Glutamatergic neuron (in vitro differentiated cells): ENCODE results near the gene RNF150. TPM values are rescaled to one million over a fixed set of nuclear protein-coding genes. Genes with fewer than 3 reads are reported as not detected.

ENCODE experiments used
- DNase-seq: peaks from one replicate; pipeline ENCODE4 v3.0.0; 2022
- H3K27ac Mint-ChIP-seq: one replicate; pipeline ENCODE4 v1.8.0; 2020; ENCODE audit warnings: mild to moderate bottlenecking, mixed read lengths, inconsistent platforms; ENCODE audit not compliant: unreplicated experiment
- H3K27me3 Mint-ChIP-seq: one replicate; pipeline ENCODE4 v1.8.0; 2020; ENCODE audit warnings: mild to moderate bottlenecking, moderate library complexity, mixed read lengths, inconsistent platforms; ENCODE audit not compliant: unreplicated experiment
- H3K36me3 Mint-ChIP-seq: one replicate; pipeline ENCODE4 v1.8.0; 2020; ENCODE audit warnings: mild to moderate bottlenecking, mixed read lengths, inconsistent platforms; ENCODE audit not compliant: unreplicated experiment
- H3K4me1 Mint-ChIP-seq: one replicate; pipeline ENCODE4 v1.8.0; 2020; ENCODE audit warnings: mild to moderate bottlenecking, low read depth, mixed read lengths, inconsistent platforms; ENCODE audit not compliant: unreplicated experiment
- H3K4me3 Mint-ChIP-seq: one replicate; pipeline ENCODE4 v1.8.0; 2020; ENCODE audit warnings: mild to moderate bottlenecking, mixed read lengths, inconsistent platforms; ENCODE audit not compliant: unreplicated experiment
- H3K9me3 Mint-ChIP-seq: one replicate; pipeline ENCODE4 v1.8.0; 2020; ENCODE audit warnings: mild to moderate bottlenecking, moderate library complexity, mixed read lengths, inconsistent platforms; ENCODE audit not compliant: unreplicated experiment
- total RNA-seq: library from RNA; stranded (reverse); fragmentation: NEBNext Ultra II Directional; extraction: Animal tissue kit (Norgen Biotek cat#: 25700); gene quantifications from one replicate; pipeline ENCODE4 v1.2.1, GENCODE V29; 2021; ENCODE audit not compliant: unreplicated experiment
- TF ChIP-seq, protein P1 (sequence below): fragments of 200-600 bp; sonication (generic); IDR thresholded peaks from one replicate; pipeline ENCODE4 v1.5.0; 2021; ENCODE audit not compliant: partially characterized antibody, unreplicated experiment

Gene RNF150
- total RNA-seq, 1 donor from 2014 or later = 23.3 TPM

DNA sequence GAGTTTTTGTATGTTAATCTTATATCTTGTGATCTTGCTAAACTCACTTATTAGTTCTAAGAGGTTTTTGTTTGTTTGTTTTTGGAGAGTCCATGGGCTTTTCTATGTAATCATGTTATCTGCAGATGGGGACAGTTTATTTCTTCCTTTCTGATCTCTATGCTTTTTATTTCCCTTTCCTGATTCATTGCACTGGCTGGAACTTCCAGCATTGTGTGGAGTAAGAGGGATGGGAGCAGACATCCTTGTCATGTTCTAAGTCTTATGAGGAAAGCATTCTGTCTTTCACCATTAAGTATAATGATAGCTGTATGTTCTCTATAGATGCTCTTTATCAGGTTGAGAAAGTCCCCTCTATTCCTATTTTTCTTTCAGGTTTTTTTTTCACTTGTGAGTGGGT, 286.5 kb downstream of the RNF150 start:
- Mint-ChIP-seq H3K36me3 (no peaks in the 10 kb centered on the region), H3K4me3 (no peak overlapping the region), H3K9me3 (no peaks in the 10 kb centered on the region), H3K4me1 (no peaks in the 10 kb centered on the region), H3K27me3 (no peaks in the 10 kb centered on the region), H3K27ac (no peak overlapping the region)
- TF ChIP-seq, protein P1, sequence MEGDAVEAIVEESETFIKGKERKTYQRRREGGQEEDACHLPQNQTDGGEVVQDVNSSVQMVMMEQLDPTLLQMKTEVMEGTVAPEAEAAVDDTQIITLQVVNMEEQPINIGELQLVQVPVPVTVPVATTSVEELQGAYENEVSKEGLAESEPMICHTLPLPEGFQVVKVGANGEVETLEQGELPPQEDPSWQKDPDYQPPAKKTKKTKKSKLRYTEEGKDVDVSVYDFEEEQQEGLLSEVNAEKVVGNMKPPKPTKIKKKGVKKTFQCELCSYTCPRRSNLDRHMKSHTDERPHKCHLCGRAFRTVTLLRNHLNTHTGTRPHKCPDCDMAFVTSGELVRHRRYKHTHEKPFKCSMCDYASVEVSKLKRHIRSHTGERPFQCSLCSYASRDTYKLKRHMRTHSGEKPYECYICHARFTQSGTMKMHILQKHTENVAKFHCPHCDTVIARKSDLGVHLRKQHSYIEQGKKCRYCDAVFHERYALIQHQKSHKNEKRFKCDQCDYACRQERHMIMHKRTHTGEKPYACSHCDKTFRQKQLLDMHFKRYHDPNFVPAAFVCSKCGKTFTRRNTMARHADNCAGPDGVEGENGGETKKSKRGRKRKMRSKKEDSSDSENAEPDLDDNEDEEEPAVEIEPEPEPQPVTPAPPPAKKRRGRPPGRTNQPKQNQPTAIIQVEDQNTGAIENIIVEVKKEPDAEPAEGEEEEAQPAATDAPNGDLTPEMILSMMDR = no peak
- no peak for DNase-seq

DNA sequence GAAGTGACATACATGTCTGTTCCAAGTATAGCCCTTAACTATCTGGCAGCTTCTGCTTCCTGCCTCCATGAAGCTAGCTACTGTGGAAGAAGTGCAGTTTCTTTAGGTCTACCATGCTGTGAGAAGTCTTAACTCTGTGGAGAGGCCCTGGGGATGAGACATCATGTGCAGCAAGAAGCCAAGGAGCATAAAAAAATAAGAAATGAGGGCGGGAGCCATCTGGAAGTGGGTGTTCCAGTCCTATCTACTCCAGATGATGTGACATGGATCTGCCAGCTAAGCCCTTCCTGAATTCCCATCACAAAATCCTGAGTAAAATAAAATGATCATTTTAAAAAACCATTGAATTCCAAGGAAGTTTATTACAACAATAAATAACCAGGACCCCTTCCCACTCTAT, 289.2 kb downstream of the RNF150 start:
- H3K9me3 Mint-ChIP-seq = no peaks in the 10 kb centered on the region
- DNase-seq = no peak
- no peaks in the 10 kb centered on the region for H3K36me3 Mint-ChIP-seq
- H3K4me1 Mint-ChIP-seq = no peaks in the 10 kb centered on the region
- H3K4me3 Mint-ChIP-seq = no peak overlapping the region
- H3K27me3 Mint-ChIP-seq = no peaks in the 10 kb centered on the region
- TF ChIP-seq, protein P1 = no peak
- no peak overlapping the region for H3K27ac Mint-ChIP-seq

DNA sequence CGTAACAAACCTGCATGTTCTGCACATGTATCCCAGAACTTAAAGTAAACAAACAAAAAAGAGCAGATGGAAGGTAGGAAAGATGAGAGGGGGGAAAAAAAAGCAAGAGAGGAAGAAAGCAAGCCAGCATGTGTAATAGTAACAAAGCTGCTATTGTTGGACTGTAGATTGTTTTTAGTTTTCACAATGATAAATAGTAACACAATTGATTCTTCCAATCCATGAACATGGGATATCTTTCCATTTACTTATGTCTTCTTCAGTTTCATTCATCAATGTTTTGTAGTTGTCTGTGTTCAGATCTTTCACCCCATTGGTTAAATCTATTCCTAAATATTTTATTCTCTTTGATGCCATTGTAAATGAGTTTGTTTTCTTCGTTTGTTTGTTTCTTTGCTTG, 292.1 kb downstream of the RNF150 start:
- Mint-ChIP-seq H3K36me3 (no peaks in the 10 kb centered on the region), H3K4me3 (no peak overlapping the region), H3K4me1 (no peaks in the 10 kb centered on the region), H3K27ac (no peak overlapping the region), H3K9me3 (no peaks in the 10 kb centered on the region), H3K27me3 (no peaks in the 10 kb centered on the region)
- no peak for DNase-seq
- TF ChIP-seq, protein P1 = no peak

DNA sequence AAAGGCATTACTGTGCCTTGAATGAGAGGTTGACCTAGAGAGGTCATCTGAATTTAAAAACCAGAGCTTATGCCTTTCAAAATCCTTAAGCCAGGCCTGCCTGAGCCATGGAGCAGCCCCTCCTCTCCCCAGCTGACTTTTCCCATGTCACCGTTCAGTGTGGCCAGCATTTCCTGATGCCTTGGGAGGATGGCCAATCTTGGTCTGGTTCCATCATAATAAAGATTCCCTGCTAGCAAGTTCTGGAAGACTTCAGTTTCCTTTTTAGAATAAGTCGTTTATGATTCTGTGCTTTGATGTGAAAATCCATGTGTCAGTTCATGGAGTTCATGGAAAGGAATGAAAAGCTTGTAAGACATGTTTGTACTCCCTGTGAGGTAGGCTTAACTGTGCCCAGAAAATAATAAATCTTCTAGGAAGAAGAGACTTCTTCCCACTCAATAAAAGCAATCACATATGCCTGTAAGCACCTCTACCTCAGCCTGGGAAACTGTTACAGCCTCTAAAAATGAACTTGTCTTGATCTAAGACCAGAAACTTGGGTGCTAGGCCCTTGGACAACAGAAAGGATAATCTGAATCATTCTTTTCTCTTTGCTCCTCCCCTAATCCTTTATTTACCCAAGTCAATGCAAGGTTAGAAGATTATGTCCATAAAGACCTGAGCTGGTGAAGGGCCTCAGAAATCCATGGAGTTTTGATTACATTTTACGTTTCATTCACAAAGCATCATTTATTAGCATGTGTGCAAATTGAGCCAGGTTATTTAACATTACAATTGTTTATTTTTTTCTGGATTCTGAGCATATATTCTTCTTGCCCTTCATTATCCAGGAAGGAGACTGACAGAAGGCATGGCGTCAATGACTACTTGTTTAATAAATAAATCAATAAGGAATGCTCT, 293.1 kb downstream of the RNF150 start:
- no peaks in the 10 kb centered on the region for H3K36me3 Mint-ChIP-seq
- no peaks in the 10 kb centered on the region for H3K9me3 Mint-ChIP-seq
- DNase-seq = no peak
- no peaks in the 10 kb centered on the region for H3K27me3 Mint-ChIP-seq
- TF ChIP-seq, protein P1 = no peak
- no peaks in the 10 kb centered on the region for H3K4me1 Mint-ChIP-seq
- H3K4me3 Mint-ChIP-seq = no peak overlapping the region
- H3K27ac Mint-ChIP-seq = no peak overlapping the region

DNA sequence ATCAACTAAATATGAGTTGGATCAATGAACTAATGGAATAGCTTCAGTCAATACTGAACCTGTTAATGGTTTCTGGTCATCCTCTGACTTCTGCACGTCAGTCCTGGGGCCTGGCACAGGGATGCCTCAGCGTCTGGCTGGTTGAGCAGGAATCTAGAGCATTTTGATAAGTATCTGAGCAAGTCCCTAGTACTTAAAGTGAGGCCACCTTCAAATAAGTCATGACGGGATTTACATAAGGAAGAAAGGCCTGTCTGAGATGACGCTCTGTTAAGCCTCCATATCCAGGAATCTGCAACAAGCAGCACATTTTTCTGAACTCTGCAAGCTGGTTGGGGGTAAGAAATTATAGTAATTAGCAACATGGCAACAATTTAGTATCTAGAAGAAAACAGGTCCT, 293.9 kb downstream of the RNF150 start:
- no peak overlapping the region for H3K4me3 Mint-ChIP-seq
- no peaks in the 10 kb centered on the region for H3K9me3 Mint-ChIP-seq
- no peaks in the 10 kb centered on the region for H3K4me1 Mint-ChIP-seq
- no peaks in the 10 kb centered on the region for H3K27me3 Mint-ChIP-seq
- DNase-seq = no peak
- TF ChIP-seq, protein P1 = no peak
- no peaks in the 10 kb centered on the region for H3K36me3 Mint-ChIP-seq
- no peak overlapping the region for H3K27ac Mint-ChIP-seq
